ENCODE data around the gene EPN1.
"Not testable (repeated sequence)": the region's sequence is repeated elsewhere in the genome, so short reads cannot be mapped to it uniquely, and the experiment has no call there.

EPN1 gene

GRCh38 chr19:55717251-55717650 is 42.2 kb downstream of the EPN1 start:
- Histone ChIP-seq H3K36me3 (replicated peaks) (no peaks in the 10 kb centered on the region), H3K4me3 (ENCODE audit: low read depth, low read length) (no peak overlapping the region), H3K27ac (no peak overlapping the region), H3K27me3 (replicated peaks) (no peaks in the 10 kb centered on the region)
- TF ChIP-seq, protein P1, sequence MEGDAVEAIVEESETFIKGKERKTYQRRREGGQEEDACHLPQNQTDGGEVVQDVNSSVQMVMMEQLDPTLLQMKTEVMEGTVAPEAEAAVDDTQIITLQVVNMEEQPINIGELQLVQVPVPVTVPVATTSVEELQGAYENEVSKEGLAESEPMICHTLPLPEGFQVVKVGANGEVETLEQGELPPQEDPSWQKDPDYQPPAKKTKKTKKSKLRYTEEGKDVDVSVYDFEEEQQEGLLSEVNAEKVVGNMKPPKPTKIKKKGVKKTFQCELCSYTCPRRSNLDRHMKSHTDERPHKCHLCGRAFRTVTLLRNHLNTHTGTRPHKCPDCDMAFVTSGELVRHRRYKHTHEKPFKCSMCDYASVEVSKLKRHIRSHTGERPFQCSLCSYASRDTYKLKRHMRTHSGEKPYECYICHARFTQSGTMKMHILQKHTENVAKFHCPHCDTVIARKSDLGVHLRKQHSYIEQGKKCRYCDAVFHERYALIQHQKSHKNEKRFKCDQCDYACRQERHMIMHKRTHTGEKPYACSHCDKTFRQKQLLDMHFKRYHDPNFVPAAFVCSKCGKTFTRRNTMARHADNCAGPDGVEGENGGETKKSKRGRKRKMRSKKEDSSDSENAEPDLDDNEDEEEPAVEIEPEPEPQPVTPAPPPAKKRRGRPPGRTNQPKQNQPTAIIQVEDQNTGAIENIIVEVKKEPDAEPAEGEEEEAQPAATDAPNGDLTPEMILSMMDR (IDR thresholded peaks at IDR 0.05; ENCODE audit: low read depth, low read length, missing control alignments) = no peak
- no peak for DNase-seq
- in situ Hi-C loops (cut with HindIII; ENCODE audit: low pct_ligation_motif_present, low sequenced_read_pairs) = no loop called here

DNA sequence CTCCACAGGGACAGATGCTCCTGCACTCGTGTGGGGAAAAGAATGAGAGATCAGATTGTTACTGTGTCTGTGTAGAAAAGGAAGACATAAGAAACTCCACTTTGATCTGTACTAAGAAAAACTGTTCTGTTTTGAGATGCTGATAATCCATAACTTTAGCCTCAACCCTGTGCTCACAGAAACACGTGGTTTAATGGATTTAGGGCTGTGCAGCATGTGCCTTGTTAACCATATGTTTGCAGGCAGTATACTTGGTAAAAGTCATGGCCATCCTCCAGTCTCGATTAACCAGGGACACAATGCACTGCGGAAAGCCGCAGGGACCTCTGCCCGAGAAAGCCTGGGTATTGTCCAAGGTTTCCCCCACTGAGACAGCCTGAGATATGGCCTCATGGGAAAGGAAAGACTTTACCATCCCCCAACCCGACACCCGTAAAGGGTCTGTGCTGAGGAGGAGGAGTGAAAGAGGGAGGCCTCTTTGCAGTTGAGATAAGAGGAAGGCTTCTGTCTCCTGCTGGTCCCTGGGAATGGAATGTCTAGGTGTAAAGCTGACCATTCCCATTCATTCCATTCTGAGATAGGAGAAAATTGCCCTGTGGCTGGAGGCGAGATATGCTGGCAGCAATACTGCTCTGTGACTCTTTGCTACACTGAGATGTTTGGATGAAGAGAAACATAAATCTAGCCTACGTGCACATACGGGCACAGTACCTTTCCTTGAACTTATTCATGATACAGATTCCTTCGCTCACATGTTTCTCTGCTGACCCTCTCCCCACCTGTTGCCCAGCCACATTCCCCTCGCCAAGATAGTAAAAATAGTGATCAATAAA is 43.1 kb downstream of the EPN1 start:
- H3K4me3 ChIP-seq (ENCODE audit: low read depth, low read length); DNase-seq; H3K27me3 ChIP-seq (replicated peaks); H3K27ac ChIP-seq; in situ Hi-C loops (cut with HindIII; ENCODE audit: low pct_ligation_motif_present, low sequenced_read_pairs); H3K36me3 ChIP-seq (replicated peaks): not testable (repeated sequence)

- TF ChIP-seq, protein P1 (IDR thresholded peaks at IDR 0.05; ENCODE audit: low read depth, low read length, missing control alignments) = no peak
- DNase-seq = no peak
- H3K36me3 ChIP-seq (replicated peaks) = no peaks in the 10 kb centered on the region
- H3K27ac ChIP-seq = no peak overlapping the region
- no peak overlapping the region for H3K4me3 ChIP-seq (ENCODE audit: low read depth, low read length)
- in situ Hi-C loops (cut with HindIII; ENCODE audit: low pct_ligation_motif_present, low sequenced_read_pairs) = no loop called here
- no peaks in the 10 kb centered on the region for H3K27me3 ChIP-seq (replicated peaks)
Observed at GRCh38 chr19:55720214-55720746, 45.3 kb downstream of the EPN1 start.

- H3K4me3 ChIP-seq (ENCODE audit: low read depth, low read length) = no peak overlapping the region
- TF ChIP-seq, protein P1 (IDR thresholded peaks at IDR 0.05; ENCODE audit: low read depth, low read length, missing control alignments) = no peak
- no peaks in the 10 kb centered on the region for H3K27me3 ChIP-seq (replicated peaks)
Observed at GRCh38 chr19:55720801-55721200, 45.8 kb downstream of the EPN1 start.

GRCh38 chr19:55723491-55723890 is 48.5 kb downstream of the EPN1 start:
- Histone ChIP-seq H3K27ac (no peak overlapping the region), H3K4me3 (ENCODE audit: low read depth, low read length) (no peak overlapping the region), H3K36me3 (replicated peaks) (no peaks in the 10 kb centered on the region), H3K27me3 (replicated peaks) (no peaks in the 10 kb centered on the region)
- in situ Hi-C loops (cut with HindIII; ENCODE audit: low pct_ligation_motif_present, low sequenced_read_pairs) = no loop called here
- DNase-seq = no peak
- TF ChIP-seq, protein P1 (IDR thresholded peaks at IDR 0.05; ENCODE audit: low read depth, low read length, missing control alignments) = no peak

More at GRCh38 chr19:55720801-55721200, 45.8 kb downstream of the EPN1 start:
- Histone ChIP-seq H3K36me3 (replicated peaks) (no peaks in the 10 kb centered on the region), H3K27ac (no peak overlapping the region)
- in situ Hi-C loops (cut with HindIII; ENCODE audit: low pct_ligation_motif_present, low sequenced_read_pairs) = no loop called here
- DNase-seq = no peak

GRCh38 chr19:55730378-55730777 is 55.4 kb downstream of the EPN1 start:
- H3K36me3 ChIP-seq (replicated peaks); H3K27me3 ChIP-seq (replicated peaks); in situ Hi-C loops (cut with HindIII; ENCODE audit: low pct_ligation_motif_present, low sequenced_read_pairs); DNase-seq; H3K4me3 ChIP-seq (ENCODE audit: low read depth, low read length); H3K27ac ChIP-seq: not testable (repeated sequence)
